Fibroblast of lung (primary cell): ENCODE measurements around the gene KDM2B.

Experiments
- CTCF ChIP-seq, 2 donors: IDR thresholded peaks in 1 of 2; conservative IDR thresholded peaks in 1 of 2; 1 replicate in 1 of 2; 2 replicates in 1 of 2; pipeline ENCODE4 v1.5.1; 2011 to 2012; ENCODE audit warnings: low read length in 2 of 2, control low read depth in 1 of 2, inconsistent platforms in 1 of 2, low read depth in 1 of 2, mild to moderate bottlenecking in 1 of 2
- EZH2 ChIP-seq: IDR thresholded peaks from 2 replicates; pipeline ENCODE4 v1.5.1; 2012; ENCODE audit warnings: low read length, control low read depth, mild to moderate bottlenecking; ENCODE audit errors: missing control alignments

- TF ChIP-seq CTCF (conservative IDR thresholded peaks at IDR 0.05 in 1 of 2, IDR thresholded peaks at IDR 0.05 in 1 of 2; ENCODE audit: low read depth in 1 of 2, low read length in 2 of 2): no peak
- TF ChIP-seq EZH2: no peak
Observed at GRCh38 chr12:121390856-121391255, 190.0 kb downstream of the KDM2B start.
